Measurements from ENCODE around the gene TMEM51. TPM values are rescaled to one million over a fixed set of nuclear protein-coding genes. Genes with fewer than 3 reads are reported as not detected.

The TMEM51 gene
- total and polyA plus RNA-seq, 2 donors (not counting 1 experiment from before 2014, with no cell fraction given) = 0.06 to 0.30 TPM

GRCh38 chr1:15180945-15181523 lies 27.5 kb downstream of the TMEM51 start:
- no peak overlapping the region for H3K9ac ChIP-seq (ENCODE audit: low read length)
- DNase-seq = no peak

GRCh38 chr1:15181564-15181963 lies 28.0 kb downstream of the TMEM51 start:
- Histone ChIP-seq H3K27me3 (replicated peaks in 1 of 4; ENCODE audit: control extremely low read depth in 1 of 4, control insufficient read depth in 3 of 4, insufficient read depth in 4 of 4, low read length in 3 of 4) (peaks cover 0 to 9% (median 0%) of the 10 kb centered on the region in 4 experiments), H2AFZ (ENCODE audit: insufficient read depth, low read depth, low read length, poor library complexity, severe bottlenecking) (no peak overlapping the region), H3K79me2 (ENCODE audit: control insufficient read depth, insufficient read depth, low read length) (no peaks in the 10 kb centered on the region), H3K4me3 (ENCODE audit: control extremely low read depth in 1 of 5, extremely low read depth in 1 of 5, insufficient read depth in 1 of 5, low read depth in 2 of 5, low read length in 4 of 5) (no peak overlapping the region), H3K9me3 (ENCODE audit: control extremely low read depth in 1 of 3, control insufficient read depth in 2 of 3, insufficient read depth in 1 of 3, low read length in 2 of 3) (no peaks in the 10 kb centered on the region), H4K20me1 (ENCODE audit: control insufficient read depth, insufficient read depth, low read length, poor library complexity, severe bottlenecking) (no peaks in the 10 kb centered on the region), H3K27ac (ENCODE audit: low read length in 2 of 2) (no peak overlapping the region), H3K4me1 (ENCODE audit: control insufficient read depth in 2 of 2, insufficient read depth in 2 of 2, low read length in 2 of 2) (no peaks in the 10 kb centered on the region), H3K9ac (ENCODE audit: low read length) (no peak overlapping the region), H3K36me3 (replicated peaks in 1 of 2; ENCODE audit: control extremely low read depth in 1 of 2, control insufficient read depth in 1 of 2, extremely low read depth in 1 of 2, insufficient read depth in 2 of 2, low read length in 1 of 2) (no peaks in the 10 kb centered on the region), H3K4me2 (replicated peaks; ENCODE audit: low read depth, low read length, poor library complexity, severe bottlenecking) (no peak overlapping the region)
- intact Hi-C loops (cut with micrococcal nuclease) = no loop called here
- 80% methylated on average over 6 of the region's 10 CpGs for WGBS (ENCODE audit: insufficient coverage)
- DNase-seq = no peak
- TF ChIP-seq EZH2 (IDR thresholded peaks at IDR 0.05; ENCODE audit: borderline replicate concordance, insufficient read depth, low read depth, low read length, poor library complexity, severe bottlenecking) = no peak
- TF ChIP-seq, protein P1, sequence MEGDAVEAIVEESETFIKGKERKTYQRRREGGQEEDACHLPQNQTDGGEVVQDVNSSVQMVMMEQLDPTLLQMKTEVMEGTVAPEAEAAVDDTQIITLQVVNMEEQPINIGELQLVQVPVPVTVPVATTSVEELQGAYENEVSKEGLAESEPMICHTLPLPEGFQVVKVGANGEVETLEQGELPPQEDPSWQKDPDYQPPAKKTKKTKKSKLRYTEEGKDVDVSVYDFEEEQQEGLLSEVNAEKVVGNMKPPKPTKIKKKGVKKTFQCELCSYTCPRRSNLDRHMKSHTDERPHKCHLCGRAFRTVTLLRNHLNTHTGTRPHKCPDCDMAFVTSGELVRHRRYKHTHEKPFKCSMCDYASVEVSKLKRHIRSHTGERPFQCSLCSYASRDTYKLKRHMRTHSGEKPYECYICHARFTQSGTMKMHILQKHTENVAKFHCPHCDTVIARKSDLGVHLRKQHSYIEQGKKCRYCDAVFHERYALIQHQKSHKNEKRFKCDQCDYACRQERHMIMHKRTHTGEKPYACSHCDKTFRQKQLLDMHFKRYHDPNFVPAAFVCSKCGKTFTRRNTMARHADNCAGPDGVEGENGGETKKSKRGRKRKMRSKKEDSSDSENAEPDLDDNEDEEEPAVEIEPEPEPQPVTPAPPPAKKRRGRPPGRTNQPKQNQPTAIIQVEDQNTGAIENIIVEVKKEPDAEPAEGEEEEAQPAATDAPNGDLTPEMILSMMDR (IDR thresholded peaks at IDR 0.05) = no peak
- no peaks in the 10 kb centered on the region for H3K4me1 Mint-ChIP-seq
- no peak overlapping the region for H3K27ac Mint-ChIP-seq
- H3K9me3 Mint-ChIP-seq (ENCODE audit: insufficient read depth) = no peaks in the 10 kb centered on the region
- no peak overlapping the region for H3K4me3 Mint-ChIP-seq
- ATAC-seq (ENCODE audit: low read depth) = no peak
- POLR2A ChIA-PET = no interaction called here
- CTCF ChIA-PET = no interaction called here
- peaks cover 42% of the 10 kb centered on the region for H3K27me3 Mint-ChIP-seq

More at GRCh38 chr1:15180945-15181523, 27.5 kb downstream of the TMEM51 start:
- H3K27me3 Mint-ChIP-seq = peaks cover 40% of the 10 kb centered on the region
- no peak overlapping the region for H3K4me3 ChIP-seq (ENCODE audit: control extremely low read depth in 1 of 5, extremely low read depth in 1 of 5, insufficient read depth in 1 of 5, low read depth in 2 of 5, low read length in 4 of 5)
- H3K27ac ChIP-seq (ENCODE audit: low read length in 2 of 2) = no peak overlapping the region
- no peak overlapping the region for H2AFZ ChIP-seq (ENCODE audit: insufficient read depth, low read depth, low read length, poor library complexity, severe bottlenecking)
- POLR2A ChIA-PET = no interaction called here
- no peak for ATAC-seq (ENCODE audit: low read depth)
- no peaks in the 10 kb centered on the region for H3K36me3 ChIP-seq (replicated peaks in 1 of 2; ENCODE audit: control extremely low read depth in 1 of 2, control insufficient read depth in 1 of 2, extremely low read depth in 1 of 2, insufficient read depth in 2 of 2, low read length in 1 of 2)
- H3K4me3 Mint-ChIP-seq = no peak overlapping the region
- no peaks in the 10 kb centered on the region for H3K4me1 Mint-ChIP-seq
- no peaks in the 10 kb centered on the region for H3K9me3 Mint-ChIP-seq (ENCODE audit: insufficient read depth)
- no peaks in the 10 kb centered on the region for H3K79me2 ChIP-seq (ENCODE audit: control insufficient read depth, insufficient read depth, low read length)
- CTCF ChIA-PET = no interaction called here
- H3K27ac Mint-ChIP-seq = no peak overlapping the region
- peaks cover 0 to 9% (median 0%) of the 10 kb centered on the region in 4 experiments for H3K27me3 ChIP-seq (replicated peaks in 1 of 4; ENCODE audit: control extremely low read depth in 1 of 4, control insufficient read depth in 3 of 4, insufficient read depth in 4 of 4, low read length in 3 of 4)
- H3K4me1 ChIP-seq (ENCODE audit: control insufficient read depth in 2 of 2, insufficient read depth in 2 of 2, low read length in 2 of 2) = no peaks in the 10 kb centered on the region
- H3K9me3 ChIP-seq (ENCODE audit: control extremely low read depth in 1 of 3, control insufficient read depth in 2 of 3, insufficient read depth in 1 of 3, low read length in 2 of 3) = peaks cover 0 to 3% (median 0%) of the 10 kb centered on the region in 3 donors
- 96% methylated on average over 7 of the region's 8 CpGs for WGBS (ENCODE audit: insufficient coverage)
- TF ChIP-seq, protein P1 (IDR thresholded peaks at IDR 0.05) = no peak
- TF ChIP-seq EZH2 (IDR thresholded peaks at IDR 0.05; ENCODE audit: borderline replicate concordance, insufficient read depth, low read depth, low read length, poor library complexity, severe bottlenecking) = no peak
- intact Hi-C loops (cut with micrococcal nuclease) = no loop called here
- H4K20me1 ChIP-seq (ENCODE audit: control insufficient read depth, insufficient read depth, low read length, poor library complexity, severe bottlenecking) = no peaks in the 10 kb centered on the region
- no peak overlapping the region for H3K4me2 ChIP-seq (replicated peaks; ENCODE audit: low read depth, low read length, poor library complexity, severe bottlenecking)
